GM21723 (cell line): ENCODE measurements around the gene LMNTD2.
"Not testable (repeated sequence)": the region's sequence is repeated elsewhere in the genome, so short reads cannot be mapped to it uniquely, and the experiment has no call there.

Experiments used
- ATAC-seq: cut with Tn5 transposase; IDR thresholded peaks from one replicate; pipeline ENCODE4 v1.9.1; 2021; ENCODE audit warnings: mild to moderate bottlenecking, moderate library complexity; ENCODE audit not compliant: unreplicated experiment

The LMNTD2 gene

GRCh38 chr11:587546-587945 lies 27.0 kb upstream of the LMNTD2 start:
- no peak for ATAC-seq

GRCh38 chr11:586376-587316 lies 26.1 kb upstream of the LMNTD2 start:
- no peak for ATAC-seq

GRCh38 chr11:584287-584686 lies 23.7 kb upstream of the LMNTD2 start:
- ATAC-seq = no peak

- ATAC-seq = no peak
Observed at GRCh38 chr11:581752-582151, 21.2 kb upstream of the LMNTD2 start.

- no peak for ATAC-seq
Observed at GRCh38 chr11:581342-581741, 20.8 kb upstream of the LMNTD2 start.

- no peak for ATAC-seq
Observed at GRCh38 chr11:579830-580601, 19.5 kb upstream of the LMNTD2 start.

- ATAC-seq = no peak
Observed at GRCh38 chr11:578276-579035, 17.9 kb upstream of the LMNTD2 start.

GRCh38 chr11:577611-577894 lies 17.0 kb upstream of the LMNTD2 start:
- ATAC-seq = no peak

GRCh38 chr11:576811-577610 lies 16.5 kb upstream of the LMNTD2 start:
- ATAC-seq = no peak

- peak; percentile 80 for ATAC-seq
Observed at GRCh38 chr11:575996-576768, 15.6 kb upstream of the LMNTD2 start, which contains the start of gene PHRF1. Gene PHRF1, plus strand, starts transcription at chr11:576470. Its CDS starts 5,043 bp downstream, at chr11:581513.

- peak; percentile 42 for ATAC-seq
Observed at GRCh38 chr11:575313-575995, 14.9 kb upstream of the LMNTD2 start.

GRCh38 chr11:574632-575312 lies 14.2 kb upstream of the LMNTD2 start:
- ATAC-seq = peak; percentile 3

GRCh38 chr11:574031-574570 lies 13.6 kb upstream of the LMNTD2 start:
- not testable (repeated sequence) for ATAC-seq

GRCh38 chr11:573146-573759 lies 12.7 kb upstream of the LMNTD2 start:
- no peak for ATAC-seq

- no peak for ATAC-seq
Observed at GRCh38 chr11:571802-572185, 11.3 kb upstream of the LMNTD2 start.

- ATAC-seq = no peak
Observed at GRCh38 chr11:569158-569885, 8.8 kb upstream of the LMNTD2 start.
